HG03469 (cell line): ENCODE measurements around the gene ARFGAP3.

ENCODE experiments used
- ATAC-seq: cut with Tn5 transposase; IDR thresholded peaks from one replicate; pipeline ENCODE4 v1.9.1; 2021; ENCODE audit warnings: mild to moderate bottlenecking, moderate library complexity, moderate number of reproducible peaks; ENCODE audit not compliant: unreplicated experiment

Gene ARFGAP3

DNA sequence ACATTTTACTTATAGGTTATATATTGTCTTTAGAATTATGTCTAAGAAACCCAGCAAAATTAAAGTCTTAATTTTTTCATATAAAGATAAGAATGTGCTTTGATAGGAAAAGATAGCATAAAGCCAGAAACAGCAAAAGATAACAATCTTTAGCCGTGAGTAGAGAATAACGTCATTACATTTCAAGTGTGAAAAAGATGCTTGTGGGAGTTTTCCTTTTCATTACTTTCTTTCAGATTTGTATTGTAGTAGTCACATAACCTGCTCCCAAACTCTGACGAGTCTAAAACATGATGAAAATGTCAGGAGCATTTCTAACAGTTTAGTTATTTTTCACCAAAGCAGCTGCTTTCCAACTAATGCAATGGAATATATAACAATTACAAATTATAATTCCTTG, 31.3 kb downstream of the ARFGAP3 start:
- ATAC-seq: no peak

DNA sequence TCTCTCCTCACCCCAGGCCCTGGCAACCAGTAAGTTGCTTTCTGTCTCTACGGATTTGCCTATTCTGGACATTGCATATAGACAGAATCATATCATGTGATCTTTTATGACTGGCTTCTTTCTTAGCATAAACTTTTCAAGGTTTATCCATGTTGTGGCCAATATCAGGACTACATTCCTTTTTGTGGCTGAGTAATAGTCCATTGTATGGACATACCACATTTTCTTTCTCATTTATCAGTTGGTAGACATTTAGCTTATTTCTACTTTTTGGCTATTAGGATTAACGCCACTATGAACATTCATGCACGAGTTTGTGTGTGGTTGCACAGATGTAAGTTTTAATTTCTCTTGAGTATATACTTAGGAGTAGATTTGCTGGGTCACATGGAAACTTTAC, 35.7 kb downstream of the ARFGAP3 start:
- ATAC-seq: no peak

DNA sequence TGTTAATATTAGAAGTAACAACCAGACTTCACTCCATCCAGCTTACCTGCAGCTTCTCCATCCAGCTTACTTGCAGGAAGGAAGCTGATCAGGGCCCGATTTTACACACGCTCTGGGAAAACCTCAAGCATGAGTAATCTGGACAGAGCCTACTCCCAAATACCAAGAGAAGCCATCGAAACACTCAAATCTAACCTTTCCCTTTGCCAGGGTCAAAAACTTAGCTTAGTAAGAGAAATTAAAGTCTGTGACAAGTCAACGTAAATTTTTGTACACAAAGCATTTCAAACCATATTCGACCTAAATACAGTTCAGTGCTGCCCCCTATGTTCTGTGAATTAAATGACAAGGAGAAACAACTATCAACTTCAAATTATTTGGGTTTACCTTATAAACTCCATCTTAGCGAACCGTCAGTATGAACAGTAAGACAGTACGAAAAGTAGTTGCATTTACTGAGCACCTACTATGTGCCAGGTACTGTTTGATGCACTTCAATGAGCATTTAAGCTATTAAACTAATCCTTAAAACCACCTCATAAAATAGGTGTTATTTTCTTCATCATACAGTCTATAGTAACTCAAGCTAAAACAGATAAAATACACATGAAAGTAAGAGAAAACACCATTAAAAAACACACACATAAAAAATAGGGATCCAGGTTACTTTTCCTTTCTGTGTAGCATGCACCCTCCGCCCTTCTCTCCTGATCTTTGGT, 36.9 kb downstream of the ARFGAP3 start:
- no peak for ATAC-seq

DNA sequence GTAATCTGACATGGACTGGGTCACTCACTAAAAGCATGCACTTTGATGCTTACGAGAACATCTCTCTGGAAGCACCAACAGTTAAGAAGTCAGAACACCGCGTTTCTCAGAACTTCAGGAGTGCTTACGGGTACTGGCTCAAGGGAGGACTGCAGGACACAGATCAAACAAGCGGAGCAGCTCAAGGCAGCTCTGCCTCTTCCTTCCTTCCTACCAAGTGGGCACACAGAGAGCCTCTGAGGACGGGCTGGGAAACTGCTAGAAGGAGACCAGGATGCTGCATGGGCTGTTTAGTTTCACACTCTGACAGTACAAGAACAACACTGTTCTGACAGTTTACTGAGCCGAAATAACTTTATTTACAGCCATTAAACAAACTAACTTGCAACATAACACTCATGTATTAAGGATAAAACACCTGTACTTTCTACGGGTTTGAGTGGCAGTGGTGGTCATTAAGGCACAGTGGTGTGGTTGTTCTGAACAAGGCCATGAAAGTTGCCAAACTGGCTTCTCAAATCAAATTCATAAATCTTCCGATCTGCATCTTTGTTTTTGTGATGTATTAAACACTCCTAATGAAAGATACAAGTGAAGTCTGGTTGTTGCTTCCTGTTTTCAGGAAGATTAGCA, 37.5 kb downstream of the ARFGAP3 start:
- no peak for ATAC-seq

DNA sequence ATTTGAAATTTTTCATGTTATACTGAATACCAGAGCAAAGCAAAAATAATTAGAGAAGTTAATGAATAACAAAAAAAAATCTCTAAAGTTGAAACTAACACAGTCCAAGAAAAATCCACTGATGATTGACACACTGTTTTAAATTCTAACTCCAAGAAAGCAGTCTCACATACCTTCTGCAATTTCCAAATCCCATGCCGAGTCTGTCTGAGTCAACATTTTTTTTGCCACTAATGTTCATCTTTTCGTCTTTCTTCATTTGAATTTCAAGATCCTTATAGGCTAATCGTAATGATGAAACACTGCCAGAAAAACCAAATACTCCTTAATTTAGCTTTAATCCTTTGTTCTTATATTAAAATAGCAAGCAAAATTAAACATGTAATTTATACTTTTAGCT, 39.5 kb downstream of the ARFGAP3 start:
- no peak for ATAC-seq

DNA sequence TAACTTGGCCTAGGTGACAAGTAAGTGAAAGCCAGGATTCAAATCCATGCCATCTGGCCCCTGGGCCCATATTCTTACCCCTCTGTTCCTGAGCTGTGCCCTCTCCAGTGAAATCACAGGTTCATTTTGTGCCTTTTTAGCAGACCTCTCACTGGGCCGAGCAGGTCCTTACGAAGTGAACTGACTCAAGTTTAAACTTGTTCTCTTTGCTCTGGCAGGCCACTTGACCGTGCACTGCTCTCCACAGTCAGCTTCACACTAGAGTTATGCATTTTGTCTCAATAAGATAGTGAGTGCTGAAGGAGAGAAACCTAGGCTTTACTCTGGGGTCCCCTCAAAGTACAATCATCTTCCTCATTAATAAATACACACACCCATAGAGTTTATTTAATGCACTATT, 40.7 kb downstream of the ARFGAP3 start:
- ATAC-seq: no peak

GRCh38 chr22:42814616-42815015, 42.5 kb downstream of the ARFGAP3 start:
- no peak for ATAC-seq

DNA sequence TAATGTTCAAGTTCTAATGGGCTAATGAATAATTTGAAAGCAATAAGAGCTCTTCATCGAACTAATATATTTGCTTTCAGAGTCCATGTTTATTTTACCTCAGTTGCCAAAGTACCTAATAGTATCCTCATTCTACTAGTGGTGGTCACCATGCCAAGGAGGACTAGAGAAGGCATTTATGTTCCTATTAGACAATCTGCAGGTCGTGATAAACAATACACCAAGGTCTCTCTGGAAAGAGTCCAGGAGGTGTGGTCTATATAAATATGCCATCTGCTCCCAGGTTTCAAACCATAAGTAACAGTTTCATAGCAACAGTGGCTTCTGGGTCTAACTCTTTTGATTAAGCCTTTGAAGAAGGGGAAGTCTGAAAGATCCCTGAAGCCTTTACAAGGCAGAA, 42.9 kb downstream of the ARFGAP3 start:
- no peak for ATAC-seq

DNA sequence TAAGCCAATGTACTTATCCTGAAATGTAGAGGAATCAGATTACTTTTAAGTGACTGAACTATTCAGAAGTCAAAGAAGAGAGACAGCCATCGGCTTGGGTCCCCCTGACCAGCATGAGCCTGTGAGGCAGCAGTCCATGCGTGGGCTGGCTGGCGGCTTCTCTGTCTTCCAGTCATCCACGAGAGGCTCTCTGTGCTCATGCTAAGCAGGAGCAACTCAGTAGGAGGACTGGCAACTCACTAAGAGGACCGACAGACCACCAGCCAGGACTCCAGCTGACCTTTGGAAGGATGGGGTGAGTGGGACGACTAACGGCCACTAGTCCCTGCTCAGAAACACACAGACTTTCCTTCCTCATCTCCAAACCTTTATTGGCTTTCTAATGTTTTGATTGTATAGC, 43.6 kb downstream of the ARFGAP3 start:
- no peak for ATAC-seq

- no peak for ATAC-seq
These were observed 45.6 kb downstream of the ARFGAP3 start for GRCh38 chr22:42811459-42811858.

GRCh38 chr22:42808521-42808920, 48.6 kb downstream of the ARFGAP3 start:
- ATAC-seq: no peak

DNA sequence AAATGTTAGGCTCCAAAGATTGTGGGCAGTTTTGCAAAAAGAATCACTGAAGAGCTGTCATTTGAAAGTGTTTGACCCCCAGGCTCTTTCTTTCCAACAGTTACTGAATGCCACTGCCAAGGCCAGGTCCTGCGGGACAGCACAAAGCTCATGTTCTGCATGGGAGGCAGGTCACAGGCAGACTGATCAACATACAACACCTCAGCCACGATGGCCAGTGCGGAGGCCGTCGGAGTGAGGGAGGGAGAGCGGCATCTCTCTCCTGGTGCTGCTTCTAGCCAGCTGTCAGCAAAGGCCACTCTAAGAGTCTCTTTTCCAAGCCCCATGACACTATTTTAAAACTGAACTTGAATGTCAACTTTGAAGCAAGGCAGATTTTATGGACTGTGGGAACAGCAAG, 49.9 kb downstream of the ARFGAP3 start:
- ATAC-seq: no peak

DNA sequence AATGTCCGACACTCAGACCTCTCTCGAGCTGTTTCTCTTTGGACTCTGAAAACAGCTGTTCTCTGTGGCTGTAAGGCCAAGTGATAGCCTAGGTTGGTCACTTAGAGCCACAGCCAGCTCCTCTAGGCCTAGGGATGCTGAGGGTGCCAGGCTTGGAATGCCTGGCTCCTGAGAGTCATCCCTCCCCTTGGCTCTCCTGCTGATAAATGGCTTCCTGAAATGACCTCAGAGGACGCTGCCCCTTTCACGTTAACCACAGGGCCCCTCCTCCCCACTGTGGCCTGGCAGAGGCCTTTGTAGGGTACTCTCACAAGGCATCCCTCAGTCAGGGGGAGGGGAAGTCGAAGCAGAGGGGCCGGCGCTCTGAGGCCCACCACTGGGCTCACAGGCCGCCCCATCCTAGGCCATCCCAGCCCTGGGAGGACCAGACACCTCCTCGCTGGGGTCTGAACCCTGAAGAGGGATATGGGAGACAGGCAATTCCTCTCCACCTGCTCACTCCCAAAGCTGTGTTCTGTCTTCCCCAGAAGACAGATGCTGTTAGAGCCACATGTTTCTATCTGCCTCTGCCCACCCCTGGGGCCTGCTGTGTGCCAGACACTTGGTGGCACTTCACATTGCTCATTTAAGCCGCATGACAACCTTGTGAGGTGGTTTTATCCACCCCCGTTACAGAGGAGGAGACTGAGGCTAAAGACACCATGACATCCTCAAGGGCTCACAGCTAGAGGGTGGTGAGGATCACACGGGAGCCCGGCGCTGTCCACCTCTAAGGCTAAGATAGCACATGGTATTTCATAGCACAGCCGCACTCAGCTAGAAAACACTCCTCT, 50.9 kb downstream of the ARFGAP3 start:
- ATAC-seq: no peak

GRCh38 chr22:42805016-42805997, 51.8 kb downstream of the ARFGAP3 start:
- ATAC-seq: no peak

- no peak for ATAC-seq
These were observed 53.7 kb downstream of the ARFGAP3 start for GRCh38 chr22:42803389-42803788.

- no peak for ATAC-seq
These were observed 55.6 kb downstream of the ARFGAP3 start for GRCh38 chr22:42801252-42802080.

DNA sequence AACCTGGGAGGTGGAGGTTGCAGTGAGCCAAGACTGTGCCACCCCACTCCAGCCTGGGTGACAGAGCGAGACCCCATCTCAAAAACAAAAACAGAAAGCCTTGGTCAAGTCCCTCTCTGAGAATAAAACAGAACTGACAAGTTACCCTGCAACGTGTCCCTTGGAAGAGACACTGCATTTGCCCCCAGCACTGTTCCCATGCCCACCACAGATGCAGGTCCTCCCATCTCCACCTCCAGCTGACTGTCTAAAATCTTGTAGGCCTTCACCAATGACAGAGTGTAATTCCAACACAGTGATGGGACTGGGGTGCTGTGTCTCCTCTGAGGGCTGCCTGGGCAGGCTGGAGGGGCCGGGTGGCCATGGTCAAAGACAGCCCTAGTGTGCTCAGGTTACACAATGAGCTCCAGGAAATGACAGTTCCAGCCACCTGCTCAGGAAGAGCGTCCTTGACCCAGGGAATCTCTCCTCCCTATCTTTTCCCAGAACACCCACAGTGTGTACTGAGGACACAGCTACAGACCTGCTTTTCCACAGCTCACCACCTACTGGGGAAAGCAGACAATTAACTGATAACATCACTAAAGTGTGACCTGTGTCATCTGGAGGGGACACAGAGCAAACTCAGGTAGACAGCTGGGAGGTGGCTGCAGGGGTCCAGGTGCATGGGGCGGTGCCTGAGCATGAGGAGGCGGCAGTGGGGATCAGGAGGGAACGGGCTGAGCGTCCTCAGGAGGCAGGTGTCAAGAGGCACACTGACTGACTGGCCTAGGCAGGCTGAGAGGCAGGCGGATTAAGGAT, 56.4 kb downstream of the ARFGAP3 start:
- no peak for ATAC-seq

GRCh38 chr22:42799461-42800405, 57.3 kb downstream of the ARFGAP3 start:
- ATAC-seq: no peak
